Measurements from ENCODE around the gene SELENOS. TPM values are rescaled to one million over a fixed set of nuclear protein-coding genes. Genes with fewer than 3 reads are reported as not detected.

The SELENOS gene
- total RNA-seq, 1 experiment from 2014 or later = 68.7 TPM

DNA sequence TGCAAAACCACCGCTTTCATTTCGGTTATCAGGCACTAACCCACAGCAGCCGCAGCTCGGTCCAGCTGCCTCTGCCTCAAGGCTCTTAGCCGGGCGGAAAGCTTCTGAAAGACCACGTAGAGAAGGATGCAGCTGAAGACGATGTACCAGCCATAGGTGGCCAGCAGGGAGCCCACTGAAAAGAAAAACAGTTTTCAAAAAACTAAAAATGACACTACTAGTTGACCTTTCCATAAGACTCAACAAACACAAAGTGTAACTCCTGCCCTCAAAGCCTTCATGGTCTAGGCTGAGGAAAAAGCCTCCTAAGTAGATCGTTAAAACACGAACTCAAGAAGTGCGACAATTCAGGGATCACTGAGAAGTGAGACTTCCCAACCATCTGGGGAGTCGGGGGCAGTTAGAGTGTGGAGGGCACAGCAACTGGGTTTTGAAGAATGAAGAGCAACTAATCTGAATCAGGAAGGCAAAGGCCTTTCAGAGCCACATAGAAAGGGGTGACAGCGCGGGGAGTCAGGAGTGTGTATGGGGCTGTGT is 716 bp downstream of the SELENOS start:
- peak; percentile 29 for DNase-seq (ENCODE audit: low read depth)

DNA sequence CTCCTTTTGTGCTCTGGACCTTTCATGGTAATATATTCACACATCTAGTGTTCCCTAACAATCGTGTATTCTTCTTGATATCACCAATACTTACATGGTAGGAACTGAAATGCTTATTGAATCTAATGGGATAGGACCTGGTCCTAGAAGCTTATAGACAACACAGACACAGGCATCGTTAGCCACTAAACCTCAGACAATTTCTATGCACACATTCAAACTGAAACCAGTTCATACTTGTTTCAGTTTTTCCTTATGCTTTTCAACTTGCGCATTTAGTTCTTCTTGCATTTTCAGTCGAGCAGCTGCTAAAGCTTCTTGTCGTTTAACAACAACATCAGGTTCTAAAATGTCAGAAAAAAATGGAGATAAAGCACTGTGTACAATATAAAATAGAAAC is 2.3 kb downstream of the SELENOS start:
- DNase-seq (ENCODE audit: low read depth) = no peak

DNA sequence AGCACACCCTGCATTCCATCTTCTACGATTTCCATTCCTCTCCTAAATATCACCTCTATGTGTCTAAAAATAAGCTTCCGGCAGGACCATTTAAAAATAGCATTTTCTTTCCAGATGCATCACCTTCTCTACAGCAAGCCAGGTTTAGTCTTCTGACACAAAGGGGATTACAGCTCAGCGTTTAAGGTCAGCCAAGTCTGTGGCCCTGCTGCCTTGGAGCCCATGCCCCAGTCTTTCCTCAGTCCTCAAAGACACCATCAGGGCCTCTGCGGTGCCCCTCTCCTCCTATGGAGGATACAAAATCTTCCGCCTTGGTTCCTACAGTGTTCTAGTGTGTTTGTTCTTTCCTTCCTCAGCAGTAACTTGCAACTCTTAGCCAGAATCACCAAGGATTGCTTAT is 3.8 kb downstream of the SELENOS start:
- DNase-seq (ENCODE audit: low read depth) = no peak

DNA sequence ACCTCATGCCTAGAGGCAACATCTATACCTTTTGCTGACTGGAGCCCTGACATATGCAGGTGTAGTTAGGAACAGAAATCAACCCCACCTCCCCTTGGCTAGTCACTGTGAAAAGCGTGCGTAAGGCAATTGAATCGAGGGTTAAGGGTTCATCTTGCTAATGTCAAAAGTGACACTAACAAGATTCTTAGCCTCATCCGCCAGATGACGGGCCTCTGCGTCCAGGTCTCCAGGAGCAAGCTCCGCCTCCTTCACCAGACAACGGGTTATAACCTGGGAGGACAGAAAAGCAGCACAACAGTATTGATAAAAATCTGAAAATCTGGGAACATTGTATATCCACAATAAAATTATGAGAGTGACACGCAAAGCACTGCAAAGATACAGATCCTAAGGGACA is 4.7 kb downstream of the SELENOS start:
- no peak for DNase-seq (ENCODE audit: low read depth)

DNA sequence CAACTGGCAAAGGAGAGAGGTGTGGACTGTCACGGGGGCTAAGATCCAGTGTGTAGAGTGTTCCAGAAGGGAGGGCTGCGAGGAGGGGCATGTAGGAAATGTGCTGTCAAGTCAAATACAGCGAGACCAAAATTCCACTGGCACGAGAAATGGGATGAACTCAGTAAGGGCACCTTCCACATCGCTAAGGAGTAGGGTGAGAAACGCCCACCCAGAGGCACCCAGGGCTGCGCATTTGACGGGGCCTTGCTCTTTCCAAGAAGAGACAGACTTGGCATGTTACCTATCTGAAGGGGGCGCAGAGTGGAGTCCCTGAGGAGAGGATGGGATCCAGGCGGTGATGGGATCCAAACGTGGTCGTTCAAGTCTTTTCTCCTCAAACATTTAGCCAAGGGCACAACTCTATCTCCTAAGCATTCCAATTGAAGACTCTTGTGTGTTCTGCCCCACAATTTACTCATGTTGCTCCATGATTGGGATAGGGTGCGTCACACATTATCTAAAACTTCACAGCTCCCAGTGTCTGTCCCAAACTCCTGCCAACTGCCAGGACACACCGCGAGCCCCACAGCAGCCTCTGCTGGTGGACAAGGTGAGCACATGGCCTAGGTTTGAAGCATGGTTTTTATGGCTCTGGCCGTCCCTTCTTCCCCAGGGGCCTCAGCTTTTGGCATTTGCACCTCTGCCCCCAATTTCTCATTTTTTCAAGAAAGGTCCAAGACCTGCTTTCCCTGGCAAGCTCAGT is 7.6 kb downstream of the SELENOS start:
- DNase-seq (ENCODE audit: low read depth) = no peak

DNA sequence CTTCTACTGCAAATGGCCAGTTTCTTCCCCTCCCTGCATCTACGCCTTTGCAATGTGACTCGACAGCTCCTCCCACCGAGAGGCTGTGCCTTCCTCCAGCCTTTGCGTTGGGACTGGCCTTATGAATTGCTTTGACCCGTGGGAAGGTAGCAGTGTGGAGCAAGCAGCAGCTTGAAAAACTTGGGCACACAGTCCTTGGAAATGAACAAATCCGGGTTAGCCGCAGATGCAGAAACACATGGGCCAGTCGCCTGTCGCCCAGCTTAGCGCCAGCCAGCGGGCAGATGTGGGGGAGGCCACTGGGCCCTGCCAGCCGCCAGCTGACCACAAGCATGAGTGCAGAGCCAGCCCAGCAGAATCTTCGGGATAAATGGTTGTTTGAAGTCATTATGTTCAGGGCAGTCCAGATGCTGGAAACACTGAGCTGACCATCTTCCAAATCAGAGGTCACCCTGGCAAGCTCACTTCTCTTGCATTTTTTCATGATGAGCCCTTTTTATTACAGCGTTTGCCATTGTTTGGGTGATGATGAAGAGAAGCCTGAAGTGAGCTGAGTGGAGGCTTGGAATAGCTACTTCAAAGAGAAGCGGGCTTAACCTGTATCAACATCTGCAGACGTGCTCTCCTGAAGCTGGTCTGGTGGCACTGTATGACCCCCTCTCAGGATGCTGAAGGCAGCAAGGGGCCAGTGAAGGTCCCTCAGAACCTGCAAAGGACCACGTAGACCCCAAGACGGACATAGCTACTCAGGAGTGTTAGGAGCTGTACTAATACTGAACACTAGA is 9.8 kb downstream of the SELENOS start:
- peak; percentile 59 for DNase-seq (ENCODE audit: low read depth)

DNA sequence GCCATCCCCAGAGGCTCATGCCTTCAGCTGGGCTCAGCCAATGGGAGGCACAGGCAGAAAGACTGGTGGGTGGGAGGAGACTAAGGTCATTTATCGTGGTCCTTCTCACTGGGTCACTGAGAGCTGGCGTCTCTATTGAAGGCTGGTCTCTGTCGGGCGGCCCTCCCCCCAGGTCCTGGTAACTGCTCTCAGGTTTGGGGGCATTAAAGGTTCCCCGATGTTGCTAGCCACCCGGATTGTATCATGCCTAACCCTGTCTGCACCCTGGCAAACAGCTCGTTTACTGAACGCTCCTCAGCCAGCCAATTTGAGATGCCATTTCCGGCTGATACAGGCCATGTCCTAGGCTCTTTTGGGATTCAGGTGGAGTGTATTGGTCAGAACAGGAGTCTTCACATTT is 10.5 kb downstream of the SELENOS start:
- DNase-seq (ENCODE audit: low read depth) = no peak

DNA sequence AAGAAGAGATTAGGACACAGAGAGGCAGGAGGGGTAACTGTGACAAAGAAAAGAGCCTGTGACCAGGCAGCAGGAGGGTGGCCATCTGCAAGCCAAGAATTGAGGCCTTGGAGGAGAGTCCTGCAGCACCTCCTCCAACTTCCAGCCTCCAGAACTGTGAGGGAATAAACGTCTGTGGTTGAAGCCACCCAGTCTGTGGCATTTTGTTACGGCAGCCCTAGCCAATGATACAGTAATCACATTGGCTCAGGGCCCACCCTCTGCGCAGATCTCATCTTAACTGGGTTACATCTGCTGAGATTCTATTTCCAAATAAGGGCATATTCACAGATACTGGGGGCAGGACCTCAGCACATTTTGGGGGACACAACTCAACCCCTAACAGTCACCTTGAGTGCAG is 11.3 kb downstream of the SELENOS start:
- DNase-seq (ENCODE audit: low read depth) = no peak

DNA sequence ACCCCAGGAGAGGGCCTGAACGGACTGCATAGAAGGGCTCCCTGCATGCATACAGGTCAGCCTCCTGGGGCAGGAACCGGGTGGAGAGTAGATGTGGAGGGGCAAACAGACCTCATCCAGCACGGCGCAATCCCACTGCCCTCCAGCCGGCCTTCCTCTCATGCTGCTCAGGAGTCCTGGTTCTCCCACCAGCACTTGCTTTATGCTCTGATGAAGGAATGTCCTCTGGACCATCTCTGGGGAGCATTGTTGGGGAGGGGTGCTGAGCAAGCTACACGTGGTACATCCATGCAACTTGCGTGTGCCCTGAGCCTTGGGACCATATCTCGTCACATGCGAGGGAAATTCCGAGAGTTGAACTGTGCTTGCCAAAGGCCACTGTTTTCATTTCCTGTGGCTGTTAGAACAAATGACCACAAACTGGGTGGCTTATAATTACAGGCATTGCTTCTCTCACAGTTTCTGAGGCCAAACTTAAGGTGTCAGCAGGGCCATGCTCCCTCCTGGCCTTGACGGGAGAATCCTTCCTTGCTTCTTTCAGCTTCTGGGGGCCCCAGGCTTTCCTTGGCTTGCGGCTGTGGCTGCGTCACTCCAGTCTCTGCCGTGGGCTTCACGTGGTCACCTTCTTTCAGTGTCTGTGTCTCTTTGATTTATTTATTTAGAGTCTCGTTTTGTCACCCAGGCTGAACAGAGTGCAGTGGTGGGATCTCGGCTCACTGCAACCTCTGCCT is 12.2 kb downstream of the SELENOS start:
- DNase-seq (ENCODE audit: low read depth) = no peak

DNA sequence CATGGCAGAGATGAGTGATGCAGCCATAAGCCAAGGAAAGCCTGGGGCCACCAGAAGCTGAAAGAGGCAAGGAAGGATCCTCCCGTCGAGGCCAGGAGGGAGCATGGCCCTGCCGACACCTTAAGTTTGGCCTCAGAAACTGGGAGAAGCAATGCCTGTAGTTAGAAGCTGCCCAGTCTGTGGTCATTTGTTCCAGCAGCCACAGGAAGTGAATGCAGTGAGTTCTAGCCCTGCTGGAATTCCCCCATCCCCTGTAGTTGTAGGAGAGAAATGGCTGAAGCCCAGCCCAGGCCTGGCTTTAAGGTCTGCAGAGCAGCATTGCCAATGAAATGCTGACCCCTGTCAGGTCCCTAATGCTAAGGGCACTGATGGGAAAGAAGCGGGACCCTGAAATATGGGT is 13.3 kb downstream of the SELENOS start:
- no peak for DNase-seq (ENCODE audit: low read depth)

DNA sequence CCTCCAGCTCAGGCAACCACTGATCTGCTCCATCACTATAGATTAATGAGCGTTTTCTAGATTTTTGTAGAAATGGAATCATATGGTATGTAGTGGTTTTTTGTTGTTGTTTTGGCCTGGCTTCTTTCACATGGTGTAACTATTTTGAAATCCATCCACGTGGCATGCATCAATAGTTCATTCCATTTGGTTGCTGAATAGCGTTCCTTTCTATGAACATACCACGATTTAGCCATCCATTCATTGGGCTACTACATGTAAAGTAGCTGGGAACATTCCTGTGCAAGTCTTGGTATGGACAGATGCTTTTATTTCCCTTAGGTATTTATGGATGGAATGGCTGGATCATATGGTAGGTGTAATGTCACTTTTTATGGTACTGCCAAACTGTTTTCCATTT is 14.7 kb downstream of the SELENOS start:
- DNase-seq (ENCODE audit: low read depth) = no peak

DNA sequence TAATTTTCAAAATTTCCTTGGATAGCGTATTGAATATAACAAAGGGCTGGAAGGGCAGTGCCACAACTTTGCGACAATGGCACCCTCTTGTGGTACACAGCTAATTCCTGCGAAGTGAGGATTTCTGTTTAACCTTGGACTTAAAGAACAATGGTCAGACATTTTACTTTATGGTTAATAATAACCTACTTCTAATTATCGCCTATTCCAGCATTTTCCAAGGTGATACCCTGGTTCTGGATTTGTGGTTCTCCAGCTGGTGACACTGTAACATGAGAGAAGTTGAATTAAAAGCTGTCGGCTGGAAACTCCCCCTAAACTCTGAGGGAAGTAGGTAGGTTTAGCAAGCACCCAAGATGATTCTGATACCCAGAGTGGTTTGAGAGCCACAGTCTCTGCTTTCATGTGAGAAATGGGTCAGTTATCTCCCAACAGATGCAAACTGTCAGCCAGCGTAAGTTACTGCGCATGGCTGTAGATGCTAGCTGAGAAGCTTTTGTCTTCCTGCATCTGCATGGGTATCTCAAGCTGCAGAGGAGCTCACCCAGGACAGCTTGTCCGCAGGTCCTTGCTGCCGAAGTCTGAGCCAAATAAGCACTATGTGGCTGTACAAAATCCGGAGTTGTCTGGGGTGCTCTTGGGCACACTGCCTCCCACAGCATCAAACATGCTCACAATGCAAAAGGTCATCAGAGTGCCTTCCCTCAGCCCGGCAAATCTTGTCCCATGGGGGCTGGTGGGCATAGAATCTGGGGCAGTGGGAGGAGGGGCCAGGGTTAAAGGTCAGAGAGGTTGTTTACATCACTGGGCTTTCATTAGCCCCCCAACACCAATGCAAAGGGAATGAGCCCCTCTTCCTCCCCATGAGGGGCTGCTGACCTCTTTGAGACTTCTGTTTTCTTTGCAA is 18.8 kb downstream of the SELENOS start:
- peak; percentile 65 for DNase-seq (ENCODE audit: low read depth)

DNA sequence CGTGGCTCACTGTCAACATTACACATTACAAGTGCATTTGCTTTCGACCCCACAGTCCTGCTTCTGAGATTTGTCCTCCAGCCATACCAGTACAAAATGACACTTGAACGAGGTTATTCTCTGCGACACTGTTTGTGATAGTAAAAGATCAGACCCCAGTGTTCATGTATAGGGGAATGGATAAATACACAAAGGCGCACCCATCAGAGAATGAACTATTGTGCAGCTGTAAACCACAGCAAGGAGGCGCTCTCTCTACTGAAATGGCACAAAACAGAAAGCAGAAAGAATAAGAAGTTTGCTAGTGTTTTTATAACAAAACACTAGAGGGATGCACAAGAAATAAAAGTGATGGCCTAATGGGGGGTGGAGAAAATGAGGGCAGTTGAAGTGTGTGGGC is 20.5 kb downstream of the SELENOS start:
- no peak for DNase-seq (ENCODE audit: low read depth)

DNA sequence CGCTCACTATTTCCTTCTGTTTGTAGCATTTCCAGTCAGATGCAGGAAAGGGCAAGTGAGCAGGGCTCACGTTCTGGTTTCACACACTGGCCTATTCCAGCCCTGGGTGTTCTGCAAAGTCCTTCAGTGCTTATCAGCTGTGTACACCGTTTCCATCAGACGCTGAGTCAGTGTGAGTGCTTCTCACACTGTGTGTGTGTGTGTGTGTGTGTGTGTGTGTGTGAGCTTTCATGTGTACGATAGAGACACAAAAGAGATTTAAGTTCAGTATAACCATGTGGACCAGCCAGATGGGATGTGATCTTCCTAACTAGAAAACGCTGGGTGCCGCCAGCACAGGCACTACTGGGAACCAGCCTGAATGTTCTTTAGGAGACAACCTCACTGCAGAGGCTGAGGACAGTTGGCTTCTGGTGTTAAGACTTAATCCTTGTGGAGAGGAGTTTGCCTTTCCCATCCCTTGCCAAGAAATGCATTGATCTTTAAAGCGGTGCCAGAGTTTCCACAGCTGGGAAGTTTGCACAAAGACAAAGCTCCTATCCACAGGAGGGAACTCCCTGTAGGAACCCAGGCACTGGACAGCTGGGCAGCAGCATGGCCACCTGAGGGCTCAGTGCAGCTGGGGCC is 21.6 kb downstream of the SELENOS start:
- no peak for DNase-seq (ENCODE audit: low read depth)

DNA sequence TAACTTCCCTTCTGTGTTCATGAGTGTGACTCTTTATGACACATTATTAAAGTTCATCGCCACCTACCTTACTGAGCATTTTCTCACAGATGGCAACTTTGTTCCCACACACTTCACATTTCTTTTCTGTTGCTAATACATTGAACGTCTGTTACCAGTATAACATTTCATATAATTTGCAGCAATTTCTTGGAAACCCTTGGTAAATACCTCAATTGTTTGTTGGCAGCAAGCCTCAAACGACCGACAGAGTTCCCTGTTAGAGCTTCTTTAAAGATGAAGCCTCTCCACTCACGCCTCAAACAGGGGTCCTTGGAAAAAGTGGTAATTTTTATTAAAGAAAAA is 22.3 kb downstream of the SELENOS start:
- no peak for DNase-seq (ENCODE audit: low read depth)

DNA sequence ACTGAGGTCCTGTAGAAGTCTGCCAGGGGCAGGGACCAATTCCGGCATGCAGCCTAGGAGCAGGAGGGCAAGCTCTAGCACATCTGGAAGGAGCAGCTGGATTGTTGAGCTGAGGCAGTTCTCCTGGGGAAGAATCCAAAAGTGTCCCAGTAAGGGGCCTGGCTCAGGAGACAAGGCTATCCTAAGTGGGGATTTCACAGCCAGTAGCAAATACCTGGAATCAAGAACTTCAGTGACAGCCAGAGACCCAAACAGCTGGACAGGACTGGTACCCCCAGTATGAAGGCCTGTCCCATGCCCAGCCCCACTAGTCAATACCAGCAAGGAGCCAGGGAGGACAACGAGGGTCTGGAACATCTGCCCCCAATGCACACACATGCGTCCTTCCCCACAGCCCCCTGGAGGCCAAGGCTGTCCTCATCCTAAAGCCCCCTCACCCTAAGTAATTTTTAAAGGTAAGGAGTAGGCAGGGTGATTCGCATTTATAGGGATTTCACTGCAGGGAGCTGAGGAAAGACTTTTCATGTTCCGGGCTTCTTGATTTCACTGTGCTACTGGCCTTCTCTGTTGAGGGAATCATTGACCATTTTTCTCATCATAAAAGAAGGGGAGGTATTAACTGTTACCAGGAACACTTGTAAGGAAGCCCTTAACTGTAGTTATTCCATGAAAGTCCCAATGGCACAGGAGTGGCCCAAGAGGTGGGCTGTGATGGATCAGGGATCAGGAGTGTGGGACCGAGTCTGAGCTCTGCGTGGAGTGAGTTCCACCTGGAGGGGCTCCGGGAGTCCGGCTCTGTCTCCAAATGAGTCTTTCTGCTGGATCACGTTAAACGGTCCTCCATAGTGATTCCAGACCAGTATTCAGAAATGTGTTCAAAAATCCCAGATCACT is 22.9 kb downstream of the SELENOS start:
- DNase-seq (ENCODE audit: low read depth) = no peak

DNA sequence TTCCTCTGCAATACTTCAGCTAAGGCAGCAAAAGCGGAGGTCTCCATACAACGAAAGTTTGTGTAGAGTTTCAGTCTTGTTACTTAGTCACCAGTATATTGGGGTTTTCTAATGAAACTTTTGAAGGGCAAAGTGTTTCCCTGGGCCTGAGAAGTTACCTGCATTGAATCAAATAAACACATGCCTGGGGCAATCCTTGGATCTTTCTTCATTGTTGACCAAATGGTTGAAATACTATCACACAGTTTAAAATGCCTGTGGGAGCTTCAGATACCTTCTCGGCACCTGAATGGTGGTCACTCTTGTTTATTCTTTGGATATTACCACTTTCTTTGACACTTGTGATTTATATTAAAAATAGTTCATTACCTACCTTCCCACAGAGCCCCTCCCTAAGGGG is 24.4 kb downstream of the SELENOS start:
- no peak for DNase-seq (ENCODE audit: low read depth)

DNA sequence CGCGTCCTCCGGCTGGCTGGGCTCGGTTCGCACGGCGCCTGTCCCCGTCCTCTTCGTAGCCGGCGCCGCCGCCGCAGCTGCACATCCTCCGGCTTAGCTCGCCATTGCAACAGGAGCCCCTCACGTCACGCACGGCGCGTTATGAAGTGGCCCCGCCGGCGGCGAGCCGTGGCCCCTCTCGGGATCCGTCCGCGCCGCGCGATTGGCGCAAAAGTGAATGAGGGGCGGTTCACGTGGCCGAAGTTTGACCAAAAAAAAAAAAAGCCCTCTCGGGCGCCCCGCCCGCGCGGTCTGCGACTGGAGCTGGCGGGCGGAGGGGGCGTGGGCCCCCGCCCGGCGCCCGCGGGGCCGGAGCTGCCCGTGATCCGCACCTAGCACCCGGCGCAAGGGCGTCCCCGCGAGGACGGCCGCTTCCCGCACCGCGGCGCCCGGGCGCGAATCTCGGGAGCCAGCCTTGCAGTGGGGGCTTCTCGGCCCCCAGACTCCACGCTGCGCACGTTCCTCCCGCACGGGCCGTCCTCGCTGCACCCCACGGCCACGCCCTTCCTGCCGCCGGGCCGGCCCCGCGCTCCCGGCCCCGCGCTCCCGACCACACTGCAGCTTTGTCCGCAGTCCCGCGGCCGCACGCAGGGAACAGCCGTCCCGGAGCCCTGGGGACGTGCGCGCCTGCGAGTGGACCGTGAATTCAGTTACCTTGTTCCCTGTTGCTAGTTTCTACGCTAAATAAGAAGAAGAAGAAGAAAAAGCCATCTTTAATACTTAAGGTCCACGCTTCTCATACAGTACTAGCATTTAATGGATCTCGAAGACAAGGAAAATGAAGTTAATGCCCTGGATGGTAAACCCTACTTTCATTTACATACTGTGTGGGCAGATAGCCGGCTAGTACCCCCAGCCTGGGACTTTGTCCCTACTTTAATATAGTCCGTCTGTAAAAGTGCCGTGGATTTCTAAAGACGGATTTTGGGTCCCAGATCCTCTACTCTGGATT is 25.2 kb downstream of the SELENOS start, which contains the start of gene CHSY1:
CHSY1 (minus strand) TSS at position 219 of the 991 bp plus-strand sequence. CDS start 592 bp downstream, outside the sequence.
- peak; percentile 94 for DNase-seq (ENCODE audit: low read depth)
